GM18868 (cell line): ENCODE data around the gene ZNF148.

ENCODE experiments used
- ATAC-seq: cut with Tn5 transposase; IDR thresholded peaks from one replicate; pipeline ENCODE4 v1.9.1; 2021; ENCODE audit warnings: mild to moderate bottlenecking, moderate library complexity; ENCODE audit not compliant: unreplicated experiment

Gene ZNF148

GRCh38 chr3:125229707-125230106 is 145.4 kb downstream of the ZNF148 start:
- no peak for ATAC-seq

DNA sequence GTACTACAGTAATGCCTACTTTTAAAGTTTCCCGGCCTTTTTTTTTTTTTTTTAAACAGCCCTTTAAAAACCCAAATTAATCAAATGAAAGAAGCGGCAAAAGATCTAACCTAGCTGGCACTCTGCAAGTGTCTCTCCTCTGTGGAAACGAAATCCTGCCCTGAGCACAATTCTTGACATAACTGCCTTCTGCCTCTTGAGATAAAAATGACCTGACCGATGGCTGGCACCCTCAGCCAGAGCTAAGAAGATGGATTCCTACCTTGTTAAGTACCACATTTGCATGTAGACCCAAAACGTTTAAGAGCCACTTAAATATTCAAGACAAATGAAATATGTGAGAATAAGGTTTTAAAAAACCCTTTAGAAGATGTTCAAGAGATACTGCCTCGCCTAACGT is 146.0 kb downstream of the ZNF148 start:
- ATAC-seq = no peak

GRCh38 chr3:125221831-125222230 is 153.3 kb downstream of the ZNF148 start:
- no peak for ATAC-seq

DNA sequence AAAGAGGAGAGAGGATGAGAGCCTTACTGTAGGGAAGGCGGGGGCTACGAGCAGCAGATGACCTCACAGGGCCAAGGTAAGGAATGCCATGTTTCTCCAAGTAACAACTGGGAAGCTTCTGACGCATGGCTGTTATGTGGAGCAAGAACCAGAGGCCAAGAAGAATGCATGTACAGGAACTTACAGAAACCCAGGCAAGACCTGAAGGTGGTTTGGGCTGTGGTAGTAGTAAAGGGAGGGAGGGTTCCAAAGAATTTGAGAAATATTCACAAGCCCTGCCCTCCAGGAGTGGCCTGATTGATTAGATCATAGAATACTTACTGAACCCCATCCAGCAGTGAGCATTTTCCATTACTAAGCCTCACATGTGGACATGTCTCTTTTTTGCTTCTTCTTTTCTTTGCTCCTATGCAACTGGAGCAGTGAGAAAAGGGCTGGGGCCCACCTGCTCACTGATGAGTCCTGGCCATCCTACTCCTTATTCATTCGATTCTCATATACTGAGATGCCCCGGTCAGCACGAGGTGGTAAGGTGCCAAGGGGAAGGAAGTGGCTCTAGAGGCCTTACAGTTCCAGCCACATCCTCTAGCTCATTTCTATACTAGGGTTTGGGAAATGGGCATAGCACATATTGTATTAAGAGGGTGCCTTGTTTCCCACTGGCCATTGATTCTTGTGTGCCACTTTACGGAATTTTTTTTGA is 154.2 kb downstream of the ZNF148 start:
- ATAC-seq = no peak

GRCh38 chr3:125220183-125220582 is 154.9 kb downstream of the ZNF148 start:
- ATAC-seq = no peak

DNA sequence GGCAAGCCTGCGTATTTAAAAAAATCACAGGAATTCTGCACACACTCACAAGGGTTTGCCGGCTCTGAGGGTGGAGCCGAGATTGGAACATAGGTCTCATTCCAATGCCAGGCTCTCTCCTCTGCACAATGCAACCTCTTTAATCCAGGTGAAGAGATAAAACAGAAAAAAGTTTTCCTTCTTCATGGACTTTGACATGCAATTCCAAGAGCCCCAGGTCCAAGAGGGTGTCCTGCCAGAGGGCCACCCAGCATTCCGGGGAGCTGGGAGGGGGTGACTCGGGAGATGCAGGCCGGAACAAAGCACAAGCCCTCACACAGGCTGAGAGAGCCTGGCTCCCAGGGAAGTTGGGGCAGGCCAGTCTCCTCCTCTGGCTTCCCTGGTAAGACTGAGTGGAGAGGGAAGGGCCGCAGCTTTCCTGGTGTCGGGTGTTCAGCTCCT is 155.8 kb downstream of the ZNF148 start:
- ATAC-seq = no peak

DNA sequence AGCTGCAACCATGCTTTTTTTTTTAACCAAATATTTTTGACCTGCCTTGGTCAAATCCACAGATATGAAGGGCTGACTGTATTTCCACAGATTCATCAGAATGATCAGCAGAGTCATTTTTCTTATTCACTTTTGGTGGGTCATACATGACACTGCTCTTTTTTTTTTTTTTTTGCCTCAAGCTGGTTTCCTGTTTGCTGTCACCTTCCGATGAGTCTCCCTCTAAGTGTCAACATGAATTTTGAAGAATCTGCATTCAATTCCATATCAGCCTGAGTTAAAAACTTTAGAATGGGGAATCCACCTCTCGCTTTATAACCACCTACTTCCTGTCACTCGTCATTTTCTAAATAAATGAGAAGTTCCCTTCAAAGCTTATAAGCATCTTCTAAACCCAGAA is 160.4 kb downstream of the ZNF148 start:
- ATAC-seq = peak; percentile 45

DNA sequence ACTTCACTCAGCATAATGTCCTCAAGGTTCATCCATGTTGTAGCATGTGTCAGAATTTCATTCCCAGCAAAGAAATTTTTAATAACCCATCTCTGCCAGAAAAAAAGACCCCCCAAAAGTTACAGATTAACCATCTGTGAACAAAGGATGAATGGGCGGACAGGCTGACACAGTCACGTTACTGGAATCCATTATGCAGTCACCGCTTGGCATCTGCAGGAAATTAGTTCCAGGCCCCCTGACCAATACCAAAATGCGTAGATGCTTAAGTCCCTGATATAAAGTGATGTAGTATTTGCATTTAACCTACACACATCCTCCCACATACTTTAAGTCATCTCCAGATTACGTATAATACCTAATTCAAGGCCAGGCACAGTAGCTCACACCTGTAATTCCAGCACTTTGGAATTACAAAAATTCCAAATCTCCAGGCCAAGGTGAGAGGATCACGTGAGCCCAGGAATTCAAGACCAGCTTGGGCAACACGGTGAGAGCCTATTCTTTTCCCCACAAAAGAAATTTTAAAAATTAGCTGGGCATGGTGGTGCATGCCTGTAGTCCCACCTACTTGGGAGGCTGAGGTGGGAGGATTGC is 161.1 kb downstream of the ZNF148 start:
- no peak for ATAC-seq

DNA sequence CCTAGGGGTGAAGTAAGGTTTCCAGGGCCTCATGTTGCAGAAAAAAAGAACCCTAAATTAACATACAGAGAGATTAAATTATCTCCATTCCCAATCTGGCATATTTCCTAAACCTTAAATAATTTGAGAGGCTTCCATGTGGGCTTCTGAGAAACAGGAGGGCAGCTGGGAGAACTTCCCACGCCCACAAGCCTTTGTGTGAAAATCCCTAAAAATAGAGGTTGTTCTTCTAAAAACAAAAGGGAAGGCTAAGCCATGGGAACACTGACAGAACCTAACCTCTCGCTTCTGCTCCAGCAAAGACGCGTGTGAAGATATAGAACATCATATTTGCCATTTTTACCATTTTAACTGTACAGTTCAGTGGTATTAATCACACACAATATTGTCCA is 161.8 kb downstream of the ZNF148 start:
- no peak for ATAC-seq

DNA sequence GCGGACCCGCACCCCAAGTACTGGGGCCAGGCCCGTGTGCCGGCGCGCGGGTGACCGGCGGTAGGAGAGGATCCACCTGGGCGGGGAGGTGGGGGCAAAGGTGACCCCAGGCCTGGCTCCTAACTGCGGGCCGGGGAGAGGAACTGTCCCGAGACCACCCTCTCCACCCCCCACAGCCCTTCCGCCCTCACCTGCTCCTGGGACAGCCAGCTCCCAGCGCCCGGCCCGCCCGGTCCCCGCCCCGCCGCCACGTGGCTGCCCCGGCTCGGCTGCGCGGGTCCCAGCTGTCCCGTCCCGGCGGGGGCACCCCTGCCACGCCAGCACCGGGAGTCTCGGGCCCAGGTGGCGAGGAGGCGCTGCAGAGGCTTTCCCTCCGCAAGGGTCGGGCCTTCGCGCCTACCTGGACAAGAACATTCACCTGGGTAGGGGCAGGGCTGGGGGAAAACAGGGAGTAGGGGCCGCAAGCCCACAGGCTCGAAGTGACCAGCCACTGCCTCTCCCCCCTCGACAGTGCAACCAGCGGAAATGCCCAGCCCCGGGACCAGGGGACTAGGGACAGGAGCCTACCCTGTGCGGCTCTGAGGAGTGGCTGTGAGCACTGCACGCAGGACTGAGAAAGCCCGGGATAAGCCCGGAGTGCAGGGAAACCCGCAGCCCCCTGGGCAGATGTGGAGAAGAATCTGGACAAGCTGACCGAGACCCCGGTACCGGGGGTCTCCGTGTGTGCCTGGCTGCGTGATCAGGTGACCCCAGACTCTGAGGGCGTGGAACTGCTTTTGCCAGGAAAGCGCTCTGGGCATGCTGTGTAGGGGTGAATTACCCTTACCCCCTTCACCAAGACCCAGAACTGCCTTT is 162.4 kb downstream of the ZNF148 start, which contains the start of gene SLC12A8:
SLC12A8 (minus strand) TSS at position 240 of the 855 bp plus-strand sequence. CDS start 1,399 bp downstream, outside the sequence.
- ATAC-seq = peak; percentile 41

DNA sequence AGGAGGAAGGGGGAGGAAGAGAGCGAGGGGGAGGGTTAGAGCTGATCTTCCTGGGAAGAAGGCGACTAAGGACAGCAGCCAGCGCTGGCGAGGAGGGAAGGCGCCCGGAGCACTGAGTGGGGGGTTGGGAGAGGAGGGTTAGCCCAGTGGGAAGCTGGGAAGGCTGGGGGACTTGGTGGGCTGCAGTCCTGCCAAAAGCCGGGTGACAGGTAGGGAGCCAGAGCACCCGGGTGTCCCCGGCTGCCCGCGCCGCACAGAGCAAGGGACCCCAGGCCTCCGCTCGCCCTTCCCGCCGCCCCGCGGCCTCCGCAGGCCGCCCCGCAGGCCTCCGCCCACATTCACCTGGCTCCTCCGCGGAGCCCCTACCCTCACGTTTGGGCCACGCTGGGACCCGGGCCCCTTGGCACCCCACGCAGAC is 163.0 kb downstream of the ZNF148 start:
- peak; percentile 20 for ATAC-seq

GRCh38 chr3:125211523-125212090 is 163.5 kb downstream of the ZNF148 start:
- ATAC-seq = no peak

- ATAC-seq = no peak
Observed at GRCh38 chr3:125207949-125208568, 167.1 kb downstream of the ZNF148 start.

DNA sequence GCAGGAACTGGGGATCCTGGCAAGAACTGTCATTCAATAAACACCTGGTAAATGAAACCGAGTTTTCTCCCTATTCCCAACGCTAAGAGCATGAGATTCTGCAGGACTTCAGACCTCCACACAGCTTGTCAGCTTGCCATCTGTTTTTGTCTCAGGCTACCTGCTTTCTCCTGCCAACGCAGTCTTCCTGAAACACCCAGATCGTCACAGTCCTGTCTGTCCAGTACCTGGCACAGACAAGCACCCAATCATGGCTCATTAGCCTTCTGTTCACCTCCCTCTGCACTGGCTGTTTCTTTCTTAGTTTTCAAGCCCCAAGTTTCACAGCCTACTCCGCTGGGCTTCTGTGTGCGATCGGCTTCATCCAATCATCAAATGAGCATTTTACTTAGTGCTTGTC is 167.6 kb downstream of the ZNF148 start:
- ATAC-seq = no peak

DNA sequence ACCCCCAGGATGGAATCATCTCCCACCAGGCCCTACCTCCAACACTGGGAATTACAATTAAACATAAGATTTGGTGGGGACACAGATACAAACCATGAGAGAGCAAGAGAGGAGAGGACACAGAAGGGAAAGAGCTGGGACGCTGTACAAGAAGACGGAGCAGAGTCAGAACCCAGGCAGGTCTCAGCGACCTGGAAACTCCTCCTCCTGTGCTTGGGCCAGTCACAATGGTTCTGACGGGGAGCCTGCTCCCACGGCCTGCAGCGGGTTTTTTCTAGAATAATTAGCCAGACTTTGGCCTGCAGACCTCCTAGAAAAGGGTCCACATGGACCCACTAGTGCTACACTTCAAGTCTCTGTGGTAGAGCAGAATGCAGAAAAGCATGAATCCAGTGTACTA is 168.2 kb downstream of the ZNF148 start:
- no peak for ATAC-seq

DNA sequence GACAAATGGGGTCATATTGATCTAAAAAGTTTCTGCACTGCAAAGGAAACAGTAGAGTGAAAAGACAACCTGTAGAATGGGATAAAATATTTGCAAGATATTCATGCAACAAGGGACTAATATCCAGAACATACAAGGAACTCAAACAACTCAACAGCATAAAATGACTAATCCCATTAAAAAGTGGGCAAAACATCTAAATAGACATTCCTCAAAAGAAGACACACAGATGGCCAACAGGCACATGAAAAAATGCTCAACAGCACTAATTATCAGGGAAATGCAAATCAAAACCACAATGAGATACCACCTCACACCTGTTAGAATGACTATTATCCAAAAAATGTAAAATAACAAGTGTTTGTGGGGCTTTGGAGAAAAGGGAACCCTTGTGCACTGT is 171.4 kb downstream of the ZNF148 start:
- ATAC-seq = no peak

GRCh38 chr3:125202197-125202596 is 172.9 kb downstream of the ZNF148 start:
- ATAC-seq = no peak

GRCh38 chr3:125200731-125201139 is 174.4 kb downstream of the ZNF148 start:
- peak; percentile 66 for ATAC-seq

- no peak for ATAC-seq
Observed at GRCh38 chr3:125194849-125195601, 180.1 kb downstream of the ZNF148 start.
